NCI-H1417 treated with DMSO at 0.1 percent for 48 hours (cell line): Measurements from ENCODE around the gene RGS9.
"Not testable (repeated sequence)": the region's sequence is repeated elsewhere in the genome, so short reads cannot be mapped to it uniquely, and the experiment has no call there.

Experiments
- DNase-seq: peaks from one replicate; lab custom pipeline; 2025; lab: John Stamatoyannopoulos, UW

The RGS9 gene

GRCh38 chr17:65156835-65157565 lies 19.8 kb downstream of the RGS9 start:
- no peak for DNase-seq

- DNase-seq: no peak
Measured at GRCh38 chr17:65158041-65158440, 20.9 kb downstream of the RGS9 start.

GRCh38 chr17:65158622-65159021 lies 21.5 kb downstream of the RGS9 start:
- DNase-seq: no peak

- DNase-seq: no peak
Measured at GRCh38 chr17:65160516-65160915, 23.3 kb downstream of the RGS9 start.

GRCh38 chr17:65163990-65164495 lies 26.9 kb downstream of the RGS9 start:
- DNase-seq: no peak

GRCh38 chr17:65166787-65167186 lies 29.6 kb downstream of the RGS9 start:
- DNase-seq: no peak

- DNase-seq: no peak
Measured at GRCh38 chr17:65167566-65167965, 30.4 kb downstream of the RGS9 start.

GRCh38 chr17:65169691-65170090 lies 32.5 kb downstream of the RGS9 start:
- DNase-seq: no peak

GRCh38 chr17:65170839-65171238 lies 33.7 kb downstream of the RGS9 start:
- DNase-seq: no peak

- no peak for DNase-seq
Measured at GRCh38 chr17:65171752-65172151, 34.6 kb downstream of the RGS9 start.

GRCh38 chr17:65172496-65173136 lies 35.4 kb downstream of the RGS9 start:
- DNase-seq: no peak

- DNase-seq: no peak
Measured at GRCh38 chr17:65173284-65173793, 36.2 kb downstream of the RGS9 start.

GRCh38 chr17:65173976-65174683 lies 37.0 kb downstream of the RGS9 start:
- no peak for DNase-seq

- no peak for DNase-seq
Measured at GRCh38 chr17:65174974-65175373, 37.8 kb downstream of the RGS9 start.

GRCh38 chr17:65175952-65176351 lies 38.8 kb downstream of the RGS9 start:
- DNase-seq: no peak

- no peak for DNase-seq
Measured at GRCh38 chr17:65176646-65177409, 39.7 kb downstream of the RGS9 start.

GRCh38 chr17:65177901-65178300 lies 40.7 kb downstream of the RGS9 start:
- DNase-seq: no peak

- DNase-seq: not testable (repeated sequence)
Measured at GRCh38 chr17:65180276-65180675, 43.1 kb downstream of the RGS9 start.

GRCh38 chr17:65180752-65181236 lies 43.6 kb downstream of the RGS9 start:
- DNase-seq: not testable (repeated sequence)

GRCh38 chr17:65181237-65182061 lies 44.3 kb downstream of the RGS9 start:
- DNase-seq: no peak

- DNase-seq: no peak
Measured at GRCh38 chr17:65182233-65182632, 45.1 kb downstream of the RGS9 start.
